GM12892 (cell line): ENCODE data around the gene ELN.

Experiments
- POLR2A ChIP-seq: IDR thresholded peaks from 2 replicates; pipeline ENCODE4 v1.6.1; 2011; ENCODE audit warnings: low read depth, low read length, control low read depth
- TAF1 ChIP-seq: IDR thresholded peaks from 2 replicates; pipeline ENCODE4 v1.6.1; 2011; ENCODE audit warnings: low read depth, mild to moderate bottlenecking, control low read depth, low read length, borderline replicate concordance

- TF ChIP-seq POLR2A (no peak), TAF1 (no peak)
Measured at GRCh38 chr7:74074770-74075169, 46.8 kb downstream of the ELN start.
